ENCODE measurements around the gene TCF4.
A peak's percentile ranks its signal among the peaks of the same experiment; 100 is the strongest.

TCF4 gene

DNA sequence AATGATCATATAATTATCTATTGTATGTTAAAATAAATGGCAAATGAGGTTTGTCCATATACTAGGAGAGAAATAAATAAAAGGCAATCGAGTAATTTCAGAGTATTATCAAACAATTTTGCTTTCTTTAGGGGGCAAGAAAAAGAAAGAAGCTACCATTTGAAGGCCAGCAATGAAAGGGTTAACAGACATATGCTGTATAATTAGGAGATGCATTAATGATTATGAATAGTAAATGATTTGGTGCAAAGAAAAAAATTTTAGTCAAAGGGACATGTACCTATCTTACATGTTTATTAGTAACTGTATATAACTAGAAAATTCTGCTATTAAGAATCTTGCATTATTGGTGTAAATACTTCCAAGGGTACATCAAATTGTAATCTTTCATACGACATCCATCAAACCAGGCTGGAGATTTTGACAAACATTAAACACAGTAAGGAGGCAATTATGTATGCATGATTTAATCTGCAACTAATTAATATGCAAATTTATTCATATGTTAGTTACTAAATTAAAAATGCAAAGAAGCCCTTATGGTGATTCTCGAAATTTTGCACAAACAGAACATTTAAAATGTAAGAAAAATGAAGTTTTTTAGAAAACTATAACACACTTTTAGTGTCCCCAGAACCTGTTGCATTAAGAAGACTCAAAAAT is 251.4 kb downstream of the TCF4 start:
- no peak for DNase-seq (ENCODE audit: low read depth, low spot score)
- H3K9ac ChIP-seq (ENCODE audit: insufficient read length): no peak overlapping the region
- no peaks in the 10 kb centered on the region for H3K9me3 ChIP-seq (ENCODE audit: low read depth, low read length)
- no peak overlapping the region for H3K4me3 ChIP-seq
- H3K27ac ChIP-seq: no peak overlapping the region
- no peaks in the 10 kb centered on the region for H3K36me3 ChIP-seq (ENCODE audit: insufficient read depth, low read length)
- TF ChIP-seq POLR2AphosphoS5 (IDR thresholded peaks at IDR 0.05; ENCODE audit: borderline replicate concordance, low read depth, low read length): no peak
- TF ChIP-seq EZH2 (IDR thresholded peaks at IDR 0.05): no peak
- no peak for TF ChIP-seq FOXP2 (optimal IDR thresholded peaks at IDR 0.05; ENCODE audit: control extremely low read depth, extremely low read length, insufficient read depth)

DNA sequence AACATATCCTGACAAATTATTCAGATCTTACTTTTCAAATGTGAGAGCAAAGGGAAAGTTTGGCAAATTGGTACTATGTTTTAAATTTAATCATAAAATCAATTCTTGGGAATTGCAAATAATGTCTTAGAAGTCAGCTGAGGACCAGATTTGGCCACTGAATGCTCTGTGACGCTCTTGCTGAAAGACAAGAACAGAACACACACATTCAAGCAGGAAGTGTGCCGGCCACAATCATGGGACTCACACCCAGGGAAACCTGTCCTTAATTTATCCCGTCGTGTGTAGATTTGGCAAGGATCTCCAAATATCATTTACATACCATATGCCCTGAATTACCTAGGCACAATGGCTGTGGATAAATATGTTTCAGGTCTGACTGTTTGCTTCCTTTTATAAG is 253.1 kb downstream of the TCF4 start:
- Histone ChIP-seq H3K27ac (peak overlapping the region; percentile 9; the same call in 1 of the 2 replicates), H3K9ac (ENCODE audit: insufficient read length) (no peak overlapping the region), H3K9me3 (ENCODE audit: low read depth, low read length) (no peaks in the 10 kb centered on the region), H3K4me3 (peak overlapping the region; percentile 26), H3K36me3 (ENCODE audit: insufficient read depth, low read length) (no peaks in the 10 kb centered on the region)
- TF ChIP-seq EZH2 (IDR thresholded peaks at IDR 0.05): no peak
- TF ChIP-seq FOXP2 (optimal IDR thresholded peaks at IDR 0.05; ENCODE audit: control extremely low read depth, extremely low read length, insufficient read depth): no peak
- no peak for DNase-seq (ENCODE audit: low read depth, low spot score)

DNA sequence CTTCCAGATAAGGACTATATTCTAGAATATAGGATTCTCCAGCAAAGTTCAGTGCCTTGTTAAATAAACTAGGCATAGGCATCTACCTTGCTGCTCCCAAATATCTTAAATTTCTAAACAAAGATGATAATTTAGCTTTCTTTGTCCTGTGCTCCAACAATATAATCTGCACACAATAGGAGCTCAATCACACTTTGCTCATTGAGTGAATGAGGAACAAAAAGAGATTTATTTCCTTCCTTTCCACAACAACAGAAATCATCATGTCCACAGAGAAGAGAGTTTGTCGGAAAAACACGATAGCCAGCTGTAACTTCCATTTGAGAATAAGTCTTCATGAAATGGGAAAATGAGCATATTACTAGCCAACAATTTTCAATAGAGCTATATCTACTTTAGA is 256.7 kb downstream of the TCF4 start:
- DNase-seq (ENCODE audit: low read depth, low spot score): no peak
- no peaks in the 10 kb centered on the region for H3K9me3 ChIP-seq (ENCODE audit: low read depth, low read length)
- H3K27ac ChIP-seq: no peak overlapping the region
- H3K4me3 ChIP-seq: no peak overlapping the region
- TF ChIP-seq EZH2 (IDR thresholded peaks at IDR 0.05): no peak
- TF ChIP-seq FOXP2 (optimal IDR thresholded peaks at IDR 0.05; ENCODE audit: control extremely low read depth, extremely low read length, insufficient read depth): no peak
- no peak for TF ChIP-seq POLR2AphosphoS5 (IDR thresholded peaks at IDR 0.05; ENCODE audit: borderline replicate concordance, low read depth, low read length)
- H3K36me3 ChIP-seq (ENCODE audit: insufficient read depth, low read length): no peaks in the 10 kb centered on the region
- H3K9ac ChIP-seq (ENCODE audit: insufficient read length): no peak overlapping the region

DNA sequence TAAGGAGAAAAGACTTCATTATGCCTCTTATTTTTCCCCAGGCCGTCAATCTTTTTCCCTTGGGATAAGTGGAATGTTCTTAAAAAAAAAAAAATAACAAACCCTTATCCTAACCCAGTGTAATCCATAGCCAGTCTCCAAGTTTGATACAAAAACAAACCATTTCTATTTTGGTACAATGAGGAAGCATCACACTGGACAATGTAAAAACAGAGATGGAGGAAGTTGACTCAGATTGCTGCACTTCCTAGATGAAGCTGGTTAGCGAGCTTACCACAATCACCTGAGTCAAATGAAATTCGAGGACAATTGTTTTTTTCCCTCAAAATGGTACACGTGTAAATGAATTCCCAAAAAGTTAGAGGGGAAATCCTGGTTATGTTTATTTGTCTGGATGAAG is 259.7 kb downstream of the TCF4 start:
- Histone ChIP-seq H3K9ac (ENCODE audit: insufficient read length) (no peak overlapping the region), H3K9me3 (ENCODE audit: low read depth, low read length) (no peaks in the 10 kb centered on the region), H3K36me3 (ENCODE audit: insufficient read depth, low read length) (no peaks in the 10 kb centered on the region), H3K4me3 (no peak overlapping the region), H3K27ac (no peak overlapping the region)
- TF ChIP-seq FOXP2 (optimal IDR thresholded peaks at IDR 0.05; ENCODE audit: control extremely low read depth, extremely low read length, insufficient read depth): no peak
- TF ChIP-seq EZH2 (IDR thresholded peaks at IDR 0.05): no peak
- no peak for TF ChIP-seq POLR2AphosphoS5 (IDR thresholded peaks at IDR 0.05; ENCODE audit: borderline replicate concordance, low read depth, low read length)
- DNase-seq (ENCODE audit: low read depth, low spot score): no peak

DNA sequence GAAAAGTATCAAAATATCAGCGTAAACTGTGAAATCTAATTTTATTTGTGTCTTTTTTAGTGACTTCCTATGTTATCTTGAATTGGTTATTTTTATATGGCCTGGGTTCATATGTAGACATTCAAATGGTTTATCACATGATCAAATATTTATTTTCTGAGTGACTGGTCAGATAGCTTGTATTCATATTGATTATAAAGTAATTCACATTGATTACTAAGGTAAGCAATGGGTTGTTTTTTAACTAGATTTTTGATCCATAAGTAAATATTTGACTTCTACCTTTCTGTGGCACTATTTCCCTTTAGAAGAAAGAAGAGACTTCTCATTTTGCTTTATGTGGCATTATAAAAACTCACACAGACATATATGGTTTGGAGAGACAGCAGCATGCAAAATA is 260.5 kb downstream of the TCF4 start:
- no peaks in the 10 kb centered on the region for H3K9me3 ChIP-seq (ENCODE audit: low read depth, low read length)
- H3K9ac ChIP-seq (ENCODE audit: insufficient read length): no peak overlapping the region
- TF ChIP-seq FOXP2 (optimal IDR thresholded peaks at IDR 0.05; ENCODE audit: control extremely low read depth, extremely low read length, insufficient read depth): no peak
- no peak for TF ChIP-seq EZH2 (IDR thresholded peaks at IDR 0.05)
- TF ChIP-seq POLR2AphosphoS5 (IDR thresholded peaks at IDR 0.05; ENCODE audit: borderline replicate concordance, low read depth, low read length): no peak
- no peak overlapping the region for H3K27ac ChIP-seq
- DNase-seq (ENCODE audit: low read depth, low spot score): no peak
- H3K36me3 ChIP-seq (ENCODE audit: insufficient read depth, low read length): no peaks in the 10 kb centered on the region
- H3K4me3 ChIP-seq: no peak overlapping the region

DNA sequence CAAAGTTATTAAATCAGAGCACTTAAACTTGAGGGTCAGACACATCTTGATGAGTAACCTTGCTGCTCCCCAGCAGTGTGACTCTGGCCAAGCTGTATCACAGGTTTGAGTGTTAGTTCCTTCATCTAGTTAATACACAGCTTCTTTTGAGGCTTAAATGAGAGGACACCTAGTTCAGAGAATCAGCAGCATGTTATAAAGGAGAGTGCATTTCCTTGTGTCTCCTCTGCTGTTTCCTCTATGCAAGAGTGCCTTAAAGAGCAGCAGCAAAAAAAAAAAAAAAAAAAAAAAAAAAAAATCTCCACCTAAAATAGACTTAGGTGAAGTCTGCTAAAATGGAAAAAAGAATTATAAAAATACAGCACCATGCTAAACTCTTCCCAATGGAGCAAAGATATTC is 261.9 kb downstream of the TCF4 start:
- Histone ChIP-seq H3K36me3 (ENCODE audit: insufficient read depth, low read length) (no peaks in the 10 kb centered on the region), H3K9me3 (ENCODE audit: low read depth, low read length) (no peaks in the 10 kb centered on the region), H3K9ac (ENCODE audit: insufficient read length) (no peak overlapping the region), H3K4me3 (no peak overlapping the region), H3K27ac (no peak overlapping the region)
- TF ChIP-seq EZH2 (IDR thresholded peaks at IDR 0.05) (no peak), FOXP2 (optimal IDR thresholded peaks at IDR 0.05; ENCODE audit: control extremely low read depth, extremely low read length, insufficient read depth) (no peak), POLR2AphosphoS5 (IDR thresholded peaks at IDR 0.05; ENCODE audit: borderline replicate concordance, low read depth, low read length) (no peak)
- DNase-seq (ENCODE audit: low read depth, low spot score): no peak

DNA sequence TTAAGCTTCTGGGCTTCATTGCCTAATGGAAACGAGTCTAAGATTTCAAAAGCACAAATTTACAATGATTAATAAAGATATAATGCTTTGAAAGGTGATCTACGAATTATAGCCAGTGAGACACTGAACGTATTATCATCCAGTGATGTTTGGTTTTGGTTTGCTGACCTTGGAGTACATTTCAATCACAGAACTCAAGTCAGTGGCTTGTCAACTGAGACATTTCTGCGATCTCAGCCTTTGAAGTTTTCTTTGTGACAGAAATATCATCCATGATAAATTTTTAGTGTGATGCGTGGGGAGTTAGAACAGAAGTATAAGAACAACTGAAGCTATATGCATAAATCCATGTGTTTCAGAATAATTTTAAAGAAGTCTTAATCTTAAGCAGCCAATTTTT is 263.8 kb downstream of the TCF4 start:
- Histone ChIP-seq H3K27ac (no peak overlapping the region), H3K9ac (ENCODE audit: insufficient read length) (no peak overlapping the region), H3K4me3 (no peak overlapping the region), H3K36me3 (ENCODE audit: insufficient read depth, low read length) (no peaks in the 10 kb centered on the region), H3K9me3 (ENCODE audit: low read depth, low read length) (no peaks in the 10 kb centered on the region)
- DNase-seq (ENCODE audit: low read depth, low spot score): no peak
- TF ChIP-seq EZH2 (IDR thresholded peaks at IDR 0.05): no peak
- TF ChIP-seq POLR2AphosphoS5 (IDR thresholded peaks at IDR 0.05; ENCODE audit: borderline replicate concordance, low read depth, low read length): no peak
- no peak for TF ChIP-seq FOXP2 (optimal IDR thresholded peaks at IDR 0.05; ENCODE audit: control extremely low read depth, extremely low read length, insufficient read depth)

DNA sequence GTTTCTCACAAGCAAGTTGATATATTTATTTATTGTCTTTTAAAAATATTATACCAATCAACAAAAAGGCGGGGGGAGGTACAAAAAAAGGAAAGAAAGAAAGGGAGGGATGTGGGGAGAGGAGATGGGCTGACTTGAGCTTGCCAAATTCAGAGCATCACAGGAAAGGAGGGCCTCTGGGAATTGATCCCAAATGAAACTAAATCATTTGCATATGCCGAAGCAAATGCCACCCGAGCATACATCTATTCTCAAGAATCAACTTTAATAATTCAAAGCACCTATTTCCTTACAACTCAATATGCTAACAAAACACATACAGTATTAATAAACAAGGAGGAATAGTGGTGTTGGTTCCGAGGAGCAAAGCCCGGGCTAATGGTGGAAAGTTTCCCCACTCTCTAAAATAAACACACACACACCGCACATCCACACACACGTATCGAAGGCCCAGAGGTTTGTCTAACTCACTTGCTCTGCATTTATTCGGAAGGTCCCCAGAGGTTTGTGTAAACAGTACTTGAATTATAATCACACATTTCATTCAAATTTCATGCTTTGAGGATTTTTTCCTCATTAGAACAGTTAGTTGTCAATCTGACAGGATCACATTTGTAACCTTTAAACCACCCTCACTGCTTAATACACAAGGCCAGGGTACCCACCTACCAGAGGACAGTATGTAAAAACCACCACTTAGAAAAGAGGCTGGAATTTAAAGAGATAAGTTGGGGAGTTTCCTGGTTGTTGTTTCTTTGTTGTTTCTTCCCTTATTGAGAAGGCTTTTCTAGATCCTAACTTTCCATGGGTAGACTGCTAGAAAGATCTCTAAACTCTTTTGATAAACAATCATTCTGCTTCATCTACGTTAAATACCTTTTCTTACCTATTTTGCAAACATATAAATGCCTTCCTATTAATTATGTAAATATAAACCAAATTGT is 264.7 kb downstream of the TCF4 start:
- no peaks in the 10 kb centered on the region for H3K36me3 ChIP-seq (ENCODE audit: insufficient read depth, low read length)
- H3K27ac ChIP-seq: peak overlapping the region; percentile 87
- peak overlapping the region; percentile 85 for H3K4me3 ChIP-seq
- peak overlapping the region; percentile 68 for H3K9ac ChIP-seq (ENCODE audit: insufficient read length)
- no peaks in the 10 kb centered on the region for H3K9me3 ChIP-seq (ENCODE audit: low read depth, low read length)
- TF ChIP-seq POLR2AphosphoS5 (IDR thresholded peaks at IDR 0.05; ENCODE audit: borderline replicate concordance, low read depth, low read length) (no peak), EZH2 (IDR thresholded peaks at IDR 0.05) (no peak), FOXP2 (optimal IDR thresholded peaks at IDR 0.05; ENCODE audit: control extremely low read depth, extremely low read length, insufficient read depth) (no peak)
- no peak for DNase-seq (ENCODE audit: low read depth, low spot score)
